CD8-positive, alpha-beta memory T cell (primary cell): ENCODE data around the gene TPRX1. TPM values are rescaled to one million over a fixed set of nuclear protein-coding genes. Genes with fewer than 3 reads are reported as not detected.
"Not testable (repeated sequence)": the region's sequence is repeated elsewhere in the genome, so short reads cannot be mapped to it uniquely, and the experiment has no call there.

Experiments used
- CTCF ChIA-PET: fragments of 350-600 bp; sonication (Branson Sonifier 250); formaldehyde crosslinking; loops from one replicate; lab custom pipeline; 2021; ENCODE audit warnings: antibody characterized with exemption; lab: Charles Lee
- POLR2A ChIA-PET: fragments of 350-600 bp; sonication (Branson Sonifier 250); formaldehyde crosslinking; loops from one replicate; lab custom pipeline; 2021; ENCODE audit warnings: antibody characterized with exemption; lab: Charles Lee
- DNase-seq, 5 donors: peaks; one replicate each; pipeline versions ENCODE4 v3.0.0 to v3.0.0-alpha.2; 2020 to 2022; ENCODE audit warnings: mixed read lengths in 1 of 5
- H3K27ac ChIP-seq: one replicate; pipeline ENCODE4 v1.7.0; 2013; ENCODE audit warnings: low read depth, mild to moderate bottlenecking, low read length, moderate library complexity
- H3K27me3 ChIP-seq: 2 replicates; pipeline ENCODE4 v1.7.0; 2013; ENCODE audit warnings: low read length, mild to moderate bottlenecking; ENCODE audit not compliant: insufficient read depth, poor library complexity, severe bottlenecking
- H3K36me3 ChIP-seq: 2 replicates; pipeline ENCODE4 v1.7.0; 2013; ENCODE audit warnings: mild to moderate bottlenecking, low read length, moderate library complexity; ENCODE audit not compliant: insufficient read depth
- H3K4me1 ChIP-seq: 2 replicates; pipeline ENCODE4 v1.7.0; 2013; ENCODE audit warnings: mild to moderate bottlenecking, low read length, moderate library complexity; ENCODE audit not compliant: insufficient read depth
- H3K4me3 ChIP-seq: 2 replicates; pipeline ENCODE4 v1.7.0; 2013; ENCODE audit warnings: mild to moderate bottlenecking, low read length
- H3K9me3 ChIP-seq: 2 replicates; pipeline ENCODE4 v1.7.0; 2013; ENCODE audit warnings: mild to moderate bottlenecking, low read length
- H3K27ac Mint-ChIP-seq, 8 donors: one replicate each; pipeline ENCODE4 v1.8.0; 2020 to 2021; ENCODE audit warnings: mixed read lengths in 8 of 8, mild to moderate bottlenecking in 6 of 8, inconsistent platforms in 3 of 8, moderate library complexity in 3 of 8
- H3K27me3 Mint-ChIP-seq, 2 donors: one replicate each; pipeline ENCODE4 v1.8.0; 2020 to 2021; ENCODE audit warnings: mixed read lengths in 2 of 2, mild to moderate bottlenecking in 1 of 2, moderate library complexity in 1 of 2
- H3K36me3 Mint-ChIP-seq, 3 donors: one replicate each; pipeline ENCODE4 v1.8.0; 2020 to 2021; ENCODE audit warnings: mixed read lengths in 3 of 3, inconsistent platforms in 1 of 3, mild to moderate bottlenecking in 1 of 3
- H3K4me1 Mint-ChIP-seq, 3 donors: one replicate each; pipeline ENCODE4 v1.8.0; 2020 to 2021; ENCODE audit warnings: mixed read lengths in 3 of 3, inconsistent platforms in 1 of 3, mild to moderate bottlenecking in 1 of 3
- H3K4me3 Mint-ChIP-seq, 7 donors: one replicate each; pipeline ENCODE4 v1.8.0; 2020 to 2021; ENCODE audit warnings: mixed read lengths in 7 of 7, mild to moderate bottlenecking in 6 of 7, moderate library complexity in 4 of 7, inconsistent platforms in 2 of 7
- H3K9me3 Mint-ChIP-seq, 5 donors: one replicate each; pipeline ENCODE4 v1.8.0; 2020 to 2022; ENCODE audit warnings: mixed read lengths in 5 of 5, mild to moderate bottlenecking in 3 of 5, moderate library complexity in 2 of 5, inconsistent platforms in 1 of 5
- polyA plus RNA-seq: library from polyadenylated mRNA; unstranded; fragments of 300-500 nt; fragmentation: Illumina TruSeq; gene quantifications from one replicate; pipeline ENCODE4 v1.2.3, GENCODE V29; 2021
- total RNA-seq, 2 experiments: library from RNA; stranded (reverse); gene quantifications; one replicate each; pipeline ENCODE4 v1.2.3, GENCODE V29; 2021

The TPRX1 gene
- total and polyA plus RNA-seq, 3 experiments from 2014 or later: not detected

GRCh38 chr19:47798904-47799266, 5.5 kb downstream of the TPRX1 start:
- no peak overlapping the region for H3K27ac Mint-ChIP-seq
- Histone ChIP-seq H3K4me1 (no peaks in the 10 kb centered on the region), H3K27ac (no peak overlapping the region), H3K4me3 (no peak overlapping the region), H3K9me3 (no peaks in the 10 kb centered on the region), H3K36me3 (no peaks in the 10 kb centered on the region), H3K27me3 (no peaks in the 10 kb centered on the region)
- H3K9me3 Mint-ChIP-seq: peaks cover 0 to 8% (median 3%) of the 10 kb centered on the region in 5 donors
- no peak overlapping the region for H3K4me3 Mint-ChIP-seq
- ChIA-PET CTCF (interaction anchor here (1.2 kb wide), 1 partner anchor 14 kb away, joined by 3 read pairs; no protein-coding TSS in a partner anchor), POLR2A (no interaction called here)
- no peak for DNase-seq
- H3K4me1 Mint-ChIP-seq: no peaks in the 10 kb centered on the region
- H3K27me3 Mint-ChIP-seq: peaks cover 10 to 18% of the 10 kb centered on the region in 2 donors
- peaks cover 0 to 11% (median 2%) of the 10 kb centered on the region in 3 donors for H3K36me3 Mint-ChIP-seq

- ChIA-PET CTCF (no interaction called here), POLR2A (no interaction called here)
- peaks cover 0 to 8% (median 3%) of the 10 kb centered on the region in 5 donors for H3K9me3 Mint-ChIP-seq
Observed at GRCh38 chr19:47797996-47798903, 6.1 kb downstream of the TPRX1 start.

GRCh38 chr19:47796785-47797184, 7.6 kb downstream of the TPRX1 start:
- Histone ChIP-seq H3K9me3 (no peaks in the 10 kb centered on the region), H3K36me3 (no peaks in the 10 kb centered on the region), H3K27ac (no peak overlapping the region), H3K4me1 (no peaks in the 10 kb centered on the region), H3K4me3 (no peak overlapping the region), H3K27me3 (no peaks in the 10 kb centered on the region)
- Mint-ChIP-seq H3K27ac (no peak overlapping the region), H3K4me1 (no peaks in the 10 kb centered on the region), H3K36me3 (peaks cover 0 to 11% (median 2%) of the 10 kb centered on the region in 3 donors), H3K9me3 (peaks cover 0 to 8% (median 3%) of the 10 kb centered on the region in 5 donors), H3K27me3 (peaks cover 10 to 18% of the 10 kb centered on the region in 2 donors), H3K4me3 (no peak overlapping the region)
- ChIA-PET CTCF (no interaction called here), POLR2A (no interaction called here)
- DNase-seq: no peak

More at GRCh38 chr19:47797996-47798903, 6.1 kb downstream of the TPRX1 start:
- no peak overlapping the region for H3K27ac ChIP-seq
- Mint-ChIP-seq H3K36me3 (peaks cover 0 to 11% (median 2%) of the 10 kb centered on the region in 3 donors), H3K27ac (no peak overlapping the region), H3K4me3 (no peak overlapping the region), H3K4me1 (no peaks in the 10 kb centered on the region), H3K27me3 (peaks cover 10 to 18% of the 10 kb centered on the region in 2 donors)
- no peaks in the 10 kb centered on the region for H3K4me1 ChIP-seq
- no peak overlapping the region for H3K4me3 ChIP-seq
- H3K9me3 ChIP-seq: no peaks in the 10 kb centered on the region
- DNase-seq: no peak
- no peaks in the 10 kb centered on the region for H3K27me3 ChIP-seq
- no peaks in the 10 kb centered on the region for H3K36me3 ChIP-seq

- H3K9me3 ChIP-seq: no peaks in the 10 kb centered on the region
- H3K27ac Mint-ChIP-seq: no peak overlapping the region
- H3K9me3 Mint-ChIP-seq: peaks cover 0 to 4% (median 2%) of the 10 kb centered on the region in 5 donors
- no peak overlapping the region for H3K4me3 ChIP-seq
- peaks cover 0 to 5% (median 2%) of the 10 kb centered on the region in 3 donors for H3K36me3 Mint-ChIP-seq
- no peaks in the 10 kb centered on the region for H3K4me1 ChIP-seq
- peaks cover 13 to 18% of the 10 kb centered on the region in 2 donors for H3K27me3 Mint-ChIP-seq
- H3K27me3 ChIP-seq: no peaks in the 10 kb centered on the region
- H3K27ac ChIP-seq: no peak overlapping the region
- no peaks in the 10 kb centered on the region for H3K36me3 ChIP-seq
- H3K4me3 Mint-ChIP-seq: no peak overlapping the region
- CTCF ChIA-PET: no interaction called here
- POLR2A ChIA-PET: interaction anchor here (0.7 kb wide), 1 partner anchor 866 kb away, joined by 5 read pairs; no protein-coding TSS in a partner anchor
- DNase-seq: no peak
- peaks cover 0 to 3% (median 1%) of the 10 kb centered on the region in 3 donors for H3K4me1 Mint-ChIP-seq
Observed at GRCh38 chr19:47794526-47794925, 9.8 kb downstream of the TPRX1 start.

GRCh38 chr19:47792616-47793015, 11.7 kb downstream of the TPRX1 start:
- ChIA-PET CTCF (no interaction called here), POLR2A (no interaction called here)
- peaks cover 5 to 7% of the 10 kb centered on the region in 2 donors for H3K27me3 Mint-ChIP-seq
- DNase-seq: no peak
- H3K9me3 Mint-ChIP-seq: peaks cover 0 to 2% (median 0%) of the 10 kb centered on the region in 5 donors
- no peak overlapping the region for H3K4me3 Mint-ChIP-seq
- Histone ChIP-seq H3K9me3 (no peaks in the 10 kb centered on the region), H3K4me1 (no peaks in the 10 kb centered on the region), H3K27me3 (no peaks in the 10 kb centered on the region), H3K4me3 (no peak overlapping the region), H3K36me3 (no peaks in the 10 kb centered on the region), H3K27ac (no peak overlapping the region)
- H3K36me3 Mint-ChIP-seq: peaks cover 0 to 2% (median 0%) of the 10 kb centered on the region in 3 donors
- peaks cover 0 to 3% (median 1%) of the 10 kb centered on the region in 3 donors for H3K4me1 Mint-ChIP-seq
- no peak overlapping the region for H3K27ac Mint-ChIP-seq

GRCh38 chr19:47790398-47790814, 13.9 kb downstream of the TPRX1 start:
- no peak overlapping the region for H3K4me3 Mint-ChIP-seq
- CTCF ChIA-PET: interaction anchor here (0.8 to 2.4 kb wide), 9 partner anchors 10 to 358 kb away, joined by 3 to 7 read pairs (median 4); partner anchors contain the start of gene EHD2
- peaks cover 0 to 3% (median 1%) of the 10 kb centered on the region in 3 donors for H3K4me1 Mint-ChIP-seq
- Histone ChIP-seq H3K36me3 (no peaks in the 10 kb centered on the region), H3K27ac (no peak overlapping the region), H3K27me3 (no peaks in the 10 kb centered on the region), H3K4me1 (no peaks in the 10 kb centered on the region), H3K4me3 (no peak overlapping the region), H3K9me3 (no peaks in the 10 kb centered on the region)
- peaks cover 0 to 10% (median 1%) of the 10 kb centered on the region in 3 donors for H3K36me3 Mint-ChIP-seq
- H3K9me3 Mint-ChIP-seq: peaks cover 0 to 2% (median 0%) of the 10 kb centered on the region in 5 donors
- H3K27me3 Mint-ChIP-seq: peaks cover 1 to 4% of the 10 kb centered on the region in 2 donors
- no peak overlapping the region for H3K27ac Mint-ChIP-seq
- DNase-seq: peak; percentile 56 to 85 (median 77)
- POLR2A ChIA-PET: no interaction called here

GRCh38 chr19:47789811-47790210, 14.5 kb downstream of the TPRX1 start:
- POLR2A ChIA-PET, H3K27ac ChIP-seq, H3K4me3 ChIP-seq, H3K9me3 ChIP-seq, H3K4me1 ChIP-seq, H3K4me3 Mint-ChIP-seq, H3K27me3 Mint-ChIP-seq, H3K27me3 ChIP-seq, H3K36me3 ChIP-seq, H3K27ac Mint-ChIP-seq, H3K9me3 Mint-ChIP-seq, H3K4me1 Mint-ChIP-seq, DNase-seq: not testable (repeated sequence)
- CTCF ChIA-PET: interaction anchor here (1.1 to 2.4 kb wide), 6 partner anchors 10 to 357 kb away, joined by 3 to 7 read pairs (median 4); partner anchors contain the start of gene EHD2
- peaks cover 0 to 14% (median 2%) of the 10 kb centered on the region in 3 donors for H3K36me3 Mint-ChIP-seq

- H3K4me1 Mint-ChIP-seq, H3K9me3 ChIP-seq, H3K27ac ChIP-seq, H3K27ac Mint-ChIP-seq, H3K4me3 ChIP-seq, H3K4me3 Mint-ChIP-seq, H3K9me3 Mint-ChIP-seq, DNase-seq, H3K36me3 ChIP-seq, H3K27me3 ChIP-seq, H3K27me3 Mint-ChIP-seq, CTCF ChIA-PET, POLR2A ChIA-PET, H3K4me1 ChIP-seq: not testable (repeated sequence)
- peaks cover 0 to 36% (median 7%) of the 10 kb centered on the region in 3 donors for H3K36me3 Mint-ChIP-seq
Observed at GRCh38 chr19:47787307-47787706, 17.0 kb downstream of the TPRX1 start.
